ENCODE measurements around the gene B3GALT6.
"Not testable (repeated sequence)": the region's sequence is repeated elsewhere in the genome, so short reads cannot be mapped to it uniquely, and the experiment has no call there.

Gene B3GALT6

DNA sequence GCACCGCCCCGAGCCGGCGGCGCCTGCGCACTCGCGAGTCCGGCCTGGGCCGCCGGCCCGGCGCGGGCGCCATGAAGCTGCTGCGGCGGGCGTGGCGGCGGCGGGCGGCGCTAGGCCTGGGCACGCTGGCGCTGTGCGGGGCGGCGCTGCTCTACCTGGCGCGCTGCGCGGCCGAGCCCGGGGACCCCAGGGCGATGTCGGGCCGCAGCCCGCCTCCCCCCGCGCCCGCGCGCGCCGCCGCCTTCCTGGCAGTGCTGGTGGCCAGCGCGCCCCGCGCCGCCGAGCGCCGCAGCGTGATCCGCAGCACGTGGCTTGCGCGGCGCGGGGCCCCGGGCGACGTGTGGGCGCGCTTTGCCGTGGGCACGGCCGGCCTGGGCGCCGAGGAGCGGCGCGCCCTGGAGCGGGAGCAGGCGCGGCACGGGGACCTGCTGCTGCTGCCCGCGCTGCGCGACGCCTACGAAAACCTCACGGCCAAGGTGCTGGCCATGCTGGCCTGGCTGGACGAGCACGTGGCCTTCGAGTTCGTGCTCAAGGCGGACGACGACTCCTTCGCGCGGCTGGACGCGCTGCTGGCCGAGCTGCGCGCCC is at the start of gene B3GALT6:
Gene B3GALT6 (plus strand): TSS at position 30 of the 588 bp plus-strand sequence. CDS start 42 bp downstream, at position 72.
- no peak for DNase-seq

DNA sequence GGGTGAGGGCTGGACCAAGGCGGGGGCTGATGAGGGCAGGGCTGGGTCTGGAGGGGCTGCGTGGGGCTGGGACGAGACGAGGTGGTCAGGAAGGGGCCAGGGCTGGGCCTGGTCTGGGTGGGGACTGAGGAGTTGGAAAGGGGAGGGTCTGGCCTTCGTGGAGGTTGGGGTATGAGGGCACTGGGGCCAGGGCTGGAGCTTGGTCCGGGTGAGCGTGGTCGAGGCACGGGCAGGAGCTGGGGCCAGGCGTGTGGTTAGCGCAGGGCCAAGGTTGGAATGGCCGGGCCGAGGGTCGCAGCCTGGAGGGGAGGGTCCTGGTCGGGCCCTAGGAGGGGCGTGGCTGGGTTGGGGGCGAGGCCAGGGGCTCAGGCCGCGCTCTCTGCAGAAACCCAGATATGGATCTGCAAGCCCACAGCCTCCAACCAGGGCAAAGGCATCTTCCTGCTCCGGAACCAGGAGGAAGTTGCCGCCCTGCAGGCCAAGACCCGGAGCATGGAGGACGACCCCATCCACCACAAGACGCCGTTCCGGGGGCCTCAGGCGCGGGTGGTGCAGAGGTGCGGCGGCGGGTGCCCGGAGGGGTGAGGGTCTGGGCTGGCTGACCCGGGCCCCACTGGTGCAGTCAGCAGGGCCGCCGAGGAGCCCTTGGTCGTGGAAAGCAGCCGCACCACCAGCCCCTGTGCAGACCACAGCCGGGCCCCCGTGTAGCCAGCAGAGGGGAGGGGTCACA is 49.4 kb upstream of the B3GALT6 start:
- no peak for DNase-seq

DNA sequence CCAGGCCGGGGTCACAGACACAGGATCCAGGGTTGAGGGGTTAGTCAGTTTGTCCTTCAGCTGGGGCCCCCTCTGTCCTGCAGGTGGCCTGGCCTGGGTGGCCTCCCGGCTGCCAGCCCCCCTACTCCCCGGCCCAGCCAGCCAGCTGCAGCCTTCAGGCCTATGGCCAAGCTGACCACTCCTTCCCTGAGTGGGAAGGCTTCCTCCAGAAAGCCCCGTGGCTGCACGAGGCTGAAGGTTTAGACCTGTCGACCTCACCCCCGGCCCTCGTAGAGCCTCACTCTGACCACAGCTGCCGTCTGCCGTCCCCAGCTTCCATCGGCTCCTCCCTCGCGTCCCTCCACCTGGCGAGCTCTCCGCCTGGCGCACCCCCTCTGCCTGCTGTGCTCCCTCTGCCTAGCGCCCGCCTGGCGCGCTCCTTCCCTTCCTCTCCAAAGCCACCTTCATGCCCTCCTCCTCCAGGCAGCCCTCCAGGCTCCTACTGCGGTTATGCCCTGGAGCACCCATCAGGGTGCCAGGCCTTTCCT is 48.8 kb upstream of the B3GALT6 start:
- no peak for DNase-seq

DNA sequence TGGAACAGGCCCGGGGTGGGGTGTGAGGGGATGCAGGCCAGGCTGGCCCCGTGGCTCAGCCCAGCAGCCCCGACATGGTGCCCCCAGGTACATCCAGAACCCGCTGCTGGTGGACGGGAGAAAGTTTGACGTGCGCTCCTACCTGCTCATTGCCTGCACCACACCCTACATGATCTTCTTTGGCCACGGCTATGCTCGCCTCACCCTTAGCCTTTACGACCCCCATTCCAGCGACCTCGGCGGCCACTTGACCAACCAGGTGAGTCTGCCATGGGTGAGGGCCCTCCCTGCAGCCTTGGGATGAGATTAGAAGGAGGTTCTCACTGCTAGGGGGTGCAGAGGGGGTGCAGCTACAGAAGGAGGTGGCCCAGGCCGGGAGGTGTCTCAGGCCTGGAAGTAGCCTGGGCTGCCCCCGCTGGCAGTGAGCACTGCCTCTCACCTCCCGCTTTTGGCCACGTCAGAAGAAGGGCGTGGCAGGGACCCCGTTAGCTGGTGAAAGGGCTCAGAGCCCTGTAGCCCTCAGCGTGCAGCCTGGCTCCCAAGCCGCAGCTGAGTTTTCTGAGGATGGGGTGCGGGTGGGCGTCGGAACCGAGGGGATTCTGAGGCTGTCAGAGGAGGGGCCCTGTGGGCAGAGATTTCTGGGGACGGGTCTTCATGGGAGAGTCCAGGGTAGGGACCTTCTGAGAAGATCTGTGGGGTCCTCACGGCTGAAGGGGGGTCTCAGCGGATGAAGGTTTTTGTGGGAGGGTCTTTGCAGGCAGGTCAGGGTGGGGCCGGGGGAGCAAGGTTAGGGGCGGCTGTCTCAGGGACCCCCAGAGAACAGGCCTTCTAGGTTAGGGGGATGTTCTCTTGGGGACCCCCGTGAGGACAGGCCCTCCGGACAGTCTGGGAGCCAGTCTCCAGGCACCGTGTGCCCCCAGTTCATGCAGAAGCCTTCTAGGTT is 47.9 kb upstream of the B3GALT6 start:
- DNase-seq: no peak

DNA sequence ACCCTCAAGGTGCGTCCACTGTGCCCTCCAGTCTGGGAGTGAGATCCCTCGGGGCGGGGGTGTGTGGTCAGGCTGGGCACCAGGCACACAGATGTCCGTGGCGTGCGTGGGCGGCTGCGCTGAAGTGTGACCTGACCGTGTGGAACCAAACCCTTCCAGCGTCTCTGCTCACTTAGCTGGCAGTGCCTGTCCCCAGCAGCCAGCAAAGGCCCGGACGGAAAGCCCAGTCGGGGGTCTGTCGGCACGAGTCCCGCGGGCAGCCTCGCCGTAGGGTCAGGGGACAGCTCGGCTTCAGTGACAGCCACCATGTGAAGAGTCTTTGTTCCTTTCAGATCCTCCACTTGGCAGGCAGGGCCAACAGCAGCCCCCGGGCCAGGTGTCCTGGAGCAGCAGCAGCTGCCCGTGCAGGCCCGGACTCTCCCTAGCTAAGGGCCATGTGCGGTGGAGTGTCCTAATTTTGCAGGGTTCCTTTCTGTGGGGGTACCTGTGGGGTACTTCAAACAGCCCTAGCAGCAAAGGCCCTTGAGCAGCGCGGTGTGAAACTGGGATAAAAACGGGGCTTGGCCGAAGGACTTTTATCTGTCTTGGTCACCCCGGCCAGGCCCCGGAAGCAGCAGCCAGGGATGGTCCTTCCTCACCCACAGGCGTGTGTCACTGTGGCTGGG is 46.8 kb upstream of the B3GALT6 start:
- no peak for DNase-seq

DNA sequence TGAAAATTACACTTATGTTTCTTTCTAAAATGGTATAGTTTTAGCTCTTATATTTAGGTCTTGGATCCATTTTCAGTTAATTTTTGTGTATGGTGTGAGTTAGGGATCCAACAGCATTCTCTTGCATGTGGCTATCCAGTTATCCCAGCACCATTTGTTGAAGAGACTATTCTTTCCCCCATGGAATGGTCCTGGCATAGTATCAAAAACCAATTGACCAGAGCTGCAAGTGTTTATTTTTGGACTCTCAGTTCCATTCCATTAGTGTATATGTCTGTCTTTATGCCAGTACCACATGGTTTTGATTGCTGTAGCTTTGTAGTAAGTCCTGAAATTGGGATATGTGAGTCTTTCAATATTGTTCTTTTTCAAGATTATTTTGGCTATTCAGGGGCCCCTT is 44.1 kb upstream of the B3GALT6 start:
- DNase-seq: no peak

DNA sequence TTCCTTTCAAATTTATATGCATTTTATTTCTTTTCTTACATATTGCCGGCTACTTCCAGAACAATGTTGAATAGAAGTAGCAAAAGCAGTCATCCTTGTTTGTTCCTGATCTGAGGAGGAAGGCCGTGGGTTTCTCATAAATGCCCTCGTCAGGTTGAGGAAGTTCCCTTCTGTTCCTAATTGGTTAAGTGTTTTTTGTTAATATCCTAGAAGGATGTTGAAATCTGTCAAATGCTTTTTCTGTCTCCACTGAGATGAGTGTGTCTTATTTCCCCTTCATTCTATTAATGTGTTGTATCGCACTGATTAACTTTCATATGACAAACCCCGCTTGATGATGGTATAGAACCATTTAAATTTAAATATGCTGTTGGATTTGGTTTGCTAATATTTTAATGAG is 42.9 kb upstream of the B3GALT6 start:
- DNase-seq: no peak

DNA sequence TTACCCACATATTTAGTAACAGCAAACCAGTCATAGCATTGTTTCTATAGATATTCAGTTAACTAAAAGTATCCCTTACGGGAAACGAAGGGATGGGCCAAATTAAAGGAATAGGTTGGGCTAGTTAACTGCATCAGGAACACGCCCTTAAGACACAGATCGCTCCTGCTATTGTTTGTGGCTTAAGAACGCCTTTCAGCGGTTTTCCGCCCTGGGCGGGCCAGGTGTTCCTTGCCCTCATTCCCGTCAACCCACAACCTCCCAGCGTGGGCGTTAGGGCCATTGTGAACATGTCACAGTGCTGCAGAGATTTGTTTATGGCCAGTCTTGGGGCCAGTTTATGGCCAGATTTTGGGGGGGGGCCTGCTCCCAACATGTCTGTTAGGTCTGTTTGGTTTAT is 40.3 kb upstream of the B3GALT6 start:
- DNase-seq: no peak

DNA sequence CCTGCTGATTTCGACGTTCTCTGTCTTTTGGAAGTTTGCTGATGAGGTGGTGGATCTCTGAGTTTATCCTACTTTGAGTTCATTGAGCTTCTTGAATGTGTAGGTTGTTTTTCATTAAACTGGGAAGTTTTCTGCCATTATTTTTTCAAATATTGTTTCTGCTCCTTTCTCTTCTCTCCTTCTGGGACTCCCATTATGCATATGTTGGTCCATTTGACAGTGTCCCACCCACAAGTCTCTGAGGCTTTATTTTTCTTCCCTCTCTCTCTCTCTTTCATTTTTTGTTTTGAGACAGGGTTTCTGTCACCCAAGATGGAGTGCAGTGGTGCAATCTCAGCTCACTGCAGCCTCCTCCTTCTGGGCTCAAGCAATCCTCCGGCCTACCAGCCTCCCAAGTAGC is 37.3 kb upstream of the B3GALT6 start:
- DNase-seq: no peak

DNA sequence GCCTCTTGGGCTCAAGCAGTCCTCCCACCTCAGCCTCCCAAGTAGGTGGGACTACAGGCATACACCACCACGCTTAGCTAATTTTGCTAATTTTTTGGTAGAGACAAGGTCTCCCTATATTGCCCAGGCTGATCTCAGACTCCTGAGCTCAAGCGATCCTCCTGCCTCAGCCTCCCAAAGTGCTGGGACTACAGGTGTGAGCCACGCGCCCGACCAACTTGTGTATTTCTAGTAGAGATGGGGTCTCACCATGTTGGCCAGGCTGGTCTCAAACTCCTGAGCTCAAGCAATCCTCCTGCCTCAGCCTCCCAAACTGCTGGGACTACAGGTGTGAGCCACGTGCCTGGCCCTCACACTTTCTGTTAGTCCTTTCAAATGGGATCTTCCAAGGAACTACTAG is 36.3 kb upstream of the B3GALT6 start:
- not testable (repeated sequence) for DNase-seq

DNA sequence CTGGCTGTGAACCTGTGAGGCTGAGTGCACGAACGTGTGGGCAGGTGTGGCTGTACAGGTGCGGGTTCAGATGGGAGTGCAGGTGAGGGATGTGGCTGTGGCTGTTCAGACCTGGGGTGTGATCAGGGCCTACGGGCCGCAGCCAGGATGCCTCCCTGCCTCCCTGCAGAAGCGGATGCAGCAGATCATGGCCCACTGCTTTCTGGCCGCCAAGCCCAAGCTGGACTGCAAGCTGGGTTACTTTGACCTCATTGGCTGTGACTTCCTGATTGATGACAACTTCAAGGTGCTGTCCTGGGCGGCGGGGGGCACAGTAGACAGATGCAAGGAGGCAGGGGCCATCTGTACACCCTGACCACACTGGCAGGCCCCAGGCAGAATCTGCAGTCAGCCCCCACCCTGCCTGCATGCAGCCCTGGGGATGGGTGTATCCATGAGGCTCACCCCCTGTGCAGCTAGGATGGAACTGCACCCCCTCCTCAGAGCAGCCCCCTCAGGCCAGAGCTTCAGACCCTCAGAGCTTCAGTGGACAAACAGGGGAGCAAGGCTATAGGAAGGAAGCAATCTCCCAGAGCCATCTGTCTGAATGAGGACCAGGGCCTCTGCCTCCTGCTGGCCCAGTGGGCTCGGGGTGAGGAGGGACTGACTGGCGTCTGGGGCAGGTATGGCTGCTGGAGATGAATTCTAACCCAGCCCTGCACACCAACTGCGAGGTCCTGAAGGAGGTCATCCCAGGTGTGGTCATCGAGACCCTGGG is 35.4 kb upstream of the B3GALT6 start:
- DNase-seq: no peak

DNA sequence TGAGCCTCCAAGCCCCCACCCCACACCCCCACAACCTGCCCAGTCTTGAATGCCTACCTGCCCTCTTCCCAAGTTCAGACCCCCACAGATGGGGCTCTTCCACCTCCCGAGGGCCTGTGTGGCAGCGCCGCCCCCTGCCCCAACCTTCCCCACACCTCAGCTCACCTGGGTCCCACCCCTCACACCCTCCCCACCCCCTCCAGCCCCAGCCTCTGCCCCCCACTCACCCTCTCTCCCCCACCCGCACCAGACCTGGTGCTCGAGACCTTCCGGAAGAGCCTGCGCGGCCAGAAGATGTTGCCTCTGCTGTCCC is 34.9 kb upstream of the B3GALT6 start:
- no peak for DNase-seq

DNA sequence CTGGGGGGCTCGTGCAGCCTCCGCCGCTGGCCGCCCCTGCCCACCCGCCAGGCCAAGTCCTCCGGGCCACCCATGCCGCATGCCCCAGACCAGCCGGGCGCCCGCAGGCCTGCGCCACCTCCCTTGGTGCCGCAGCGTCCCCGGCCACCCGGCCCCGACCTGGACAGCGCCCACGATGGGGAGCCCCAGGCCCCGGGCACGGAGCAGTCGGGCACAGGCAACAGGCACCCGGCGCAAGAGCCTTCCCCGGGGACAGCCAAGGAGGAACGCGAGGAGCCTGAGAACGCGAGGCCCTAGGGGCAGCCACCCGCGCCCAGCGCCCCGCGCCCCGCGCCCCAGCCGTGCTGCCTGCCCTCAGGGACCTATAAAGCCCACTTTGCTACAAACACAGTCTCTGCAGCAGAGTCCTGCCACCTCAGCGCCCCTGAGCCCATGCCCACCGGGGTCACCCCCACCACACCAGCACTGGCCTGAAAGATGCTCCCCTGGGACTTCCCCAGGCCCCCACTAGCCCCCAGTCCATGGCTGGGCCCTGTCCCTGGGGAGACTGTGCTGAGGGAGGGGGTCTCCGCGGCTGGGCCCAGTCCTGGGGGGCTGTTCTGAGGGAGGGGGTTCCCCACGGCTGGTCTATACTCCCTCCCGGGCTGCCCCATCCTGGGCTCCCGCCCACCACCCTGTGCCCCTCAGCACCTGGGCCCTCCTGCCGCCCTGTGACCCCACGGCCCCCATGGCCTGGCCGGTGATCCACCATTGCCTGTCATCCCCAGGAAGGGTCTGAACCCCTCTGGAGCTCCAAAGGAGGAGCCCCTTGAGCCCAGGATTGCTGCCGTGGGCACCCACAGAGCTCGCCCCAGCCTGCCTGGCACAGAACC is 34.2 kb upstream of the B3GALT6 start:
- no peak for DNase-seq

DNA sequence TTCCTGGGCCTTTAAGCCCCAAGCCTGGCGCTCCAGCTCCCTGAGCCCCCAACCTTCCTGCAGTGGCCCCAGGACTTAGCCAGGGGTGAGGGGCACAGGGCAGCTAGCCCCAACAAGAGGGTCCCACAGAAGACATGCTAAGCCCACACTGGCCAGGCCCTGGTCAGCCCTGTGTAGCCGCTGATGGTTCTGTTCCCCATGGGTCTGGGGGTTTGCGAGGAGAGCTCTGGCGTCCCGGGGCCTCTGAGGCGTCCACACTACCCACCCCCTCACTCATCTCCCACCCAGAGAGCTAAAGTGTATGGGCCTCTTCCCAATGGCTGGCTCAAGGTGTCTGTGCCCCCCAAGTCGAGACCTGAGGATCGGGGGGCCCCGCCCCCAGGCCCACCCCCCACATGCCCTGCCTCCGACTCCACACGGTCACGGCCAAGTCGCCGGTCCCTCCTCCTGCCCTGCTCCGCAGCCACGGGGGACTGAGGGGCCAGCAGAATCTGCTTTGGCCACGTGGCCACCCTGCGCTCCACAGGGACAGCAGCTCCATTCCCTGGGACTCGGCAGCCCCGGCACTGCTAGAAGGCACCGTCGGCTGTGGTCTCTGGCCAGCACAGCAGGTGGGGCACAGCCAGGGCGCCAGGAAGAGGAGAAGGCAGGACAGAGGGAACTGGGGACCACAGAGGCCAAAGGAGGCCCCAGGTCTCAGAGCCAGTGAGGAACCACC is 33.5 kb upstream of the B3GALT6 start:
- no peak for DNase-seq

DNA sequence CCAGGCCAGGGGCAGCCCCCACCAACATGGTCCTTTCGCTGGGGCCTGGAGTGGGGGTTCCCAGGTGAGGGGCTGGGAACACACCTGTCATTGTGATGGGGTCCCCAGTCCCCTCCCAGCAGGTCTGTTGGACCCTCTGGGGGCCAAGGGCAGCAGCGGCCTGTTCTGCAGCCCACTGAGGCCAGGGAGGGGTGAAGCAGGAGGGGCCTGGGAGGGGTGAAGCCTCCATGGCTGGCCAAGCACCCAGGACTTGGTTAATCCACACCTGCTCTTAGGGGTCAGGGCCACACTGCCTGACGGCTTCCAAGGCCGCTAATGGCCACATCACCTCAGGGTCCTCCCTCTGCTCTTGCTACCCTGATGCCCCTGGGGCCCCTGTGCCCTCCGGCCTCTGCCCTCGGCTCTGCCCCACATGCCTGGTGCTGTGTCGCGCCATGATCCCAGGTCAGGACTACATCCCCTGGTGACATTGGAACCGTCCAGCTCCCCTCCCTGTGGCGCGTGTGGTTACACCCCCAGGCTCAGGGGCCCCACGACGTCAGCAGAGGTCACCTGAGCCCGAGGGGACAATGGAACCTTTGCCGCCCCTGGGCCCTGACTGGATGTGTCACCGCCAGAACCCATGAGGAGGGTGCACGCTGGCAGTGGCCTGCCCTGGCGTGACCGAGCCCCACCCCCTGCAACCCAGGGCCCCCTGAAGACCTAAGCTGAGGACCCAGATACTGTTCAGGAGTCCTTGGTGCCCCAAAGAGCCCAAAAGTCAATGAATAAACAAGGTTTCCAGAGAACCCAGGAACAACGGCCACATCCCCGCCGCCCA is 32.7 kb upstream of the B3GALT6 start:
- DNase-seq: no peak

DNA sequence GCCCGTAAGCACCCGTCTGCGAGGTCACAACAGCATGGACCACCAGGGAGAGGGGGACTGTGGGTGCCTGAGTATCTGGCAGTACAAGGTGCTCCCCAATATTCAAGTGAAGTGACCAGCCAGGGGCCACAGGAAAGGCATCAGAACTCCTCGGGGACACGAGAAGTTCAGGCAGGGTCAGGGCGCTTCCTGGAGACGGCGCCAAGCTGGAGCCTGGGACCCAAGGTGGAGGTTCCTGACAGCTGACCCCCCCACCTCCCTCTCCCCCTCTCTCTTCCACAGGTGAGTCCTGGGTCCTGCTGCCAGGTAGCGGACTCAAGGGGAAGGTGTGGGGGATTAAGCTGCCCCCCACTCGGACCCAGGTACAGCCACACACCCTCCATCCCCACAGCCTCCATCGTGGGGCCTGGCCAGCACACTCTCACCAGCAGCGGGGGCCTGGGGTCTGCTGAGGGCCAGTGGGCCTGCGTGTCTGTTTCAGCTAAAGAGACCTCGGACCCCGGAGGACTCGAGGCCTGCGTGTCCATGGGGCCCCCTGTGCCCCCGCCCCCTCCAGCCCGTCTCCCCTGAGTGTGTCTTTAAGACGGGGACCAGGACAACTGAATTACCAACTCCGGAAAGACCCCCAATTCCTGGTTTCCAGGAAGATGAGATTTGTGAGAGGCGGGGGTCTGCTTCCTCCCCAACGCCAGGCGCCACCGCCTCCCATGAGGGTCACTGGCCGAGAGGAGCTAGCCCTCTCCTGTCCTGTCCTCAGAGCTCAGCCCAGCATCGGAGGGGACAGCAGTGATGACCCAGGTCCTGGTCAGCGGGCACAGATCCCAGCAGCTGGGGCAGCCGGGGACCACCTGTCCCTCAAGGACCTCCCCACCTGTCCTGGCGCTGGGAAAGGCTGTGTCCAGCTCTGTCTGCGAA is 31.8 kb upstream of the B3GALT6 start:
- no peak for DNase-seq

DNA sequence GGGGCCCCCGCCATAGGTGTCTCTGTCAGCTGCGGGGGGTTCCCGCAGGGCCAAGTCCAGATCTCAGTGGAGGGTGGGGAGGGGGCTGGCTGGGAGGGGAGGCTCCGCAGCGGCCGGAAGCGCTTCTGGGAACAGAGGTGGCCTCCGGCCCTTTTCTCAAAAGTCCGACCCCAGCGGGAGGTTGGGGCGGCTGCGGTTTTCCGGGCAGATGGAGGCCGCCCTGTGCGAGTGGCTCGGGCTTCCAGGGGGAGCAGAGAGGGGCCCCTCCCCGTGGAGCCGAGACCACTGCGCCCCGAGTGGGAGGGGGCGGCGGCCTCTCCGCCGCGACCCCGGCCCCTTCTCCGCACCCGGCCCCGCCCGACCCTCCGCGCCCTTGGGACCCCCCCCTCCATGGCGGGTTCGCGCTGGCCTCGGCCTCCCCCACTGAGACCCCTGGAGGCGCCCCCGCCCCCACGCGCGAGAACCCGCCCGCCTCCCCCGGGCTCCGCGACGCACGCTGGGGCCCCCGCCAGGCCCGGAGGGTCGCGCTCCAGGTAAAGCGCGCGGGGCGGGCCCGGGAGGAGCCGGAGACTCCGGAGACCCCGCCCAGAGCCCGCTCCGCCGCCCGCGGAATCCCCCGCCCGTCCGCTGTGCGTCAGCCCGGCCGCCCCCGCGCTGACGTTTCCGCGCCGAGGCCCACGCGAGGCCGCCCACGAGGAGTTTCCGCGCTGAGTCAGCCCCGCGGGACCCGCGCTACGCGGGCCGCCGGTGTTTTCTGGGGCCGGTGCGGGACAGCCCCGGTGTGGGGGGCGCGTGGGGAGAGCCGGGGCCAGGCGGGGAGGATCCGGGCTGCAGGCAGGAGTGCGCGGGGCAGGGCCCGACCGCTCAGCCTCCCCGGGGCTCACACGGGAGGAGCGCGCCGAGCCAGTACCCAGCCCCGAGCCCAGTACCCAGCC is 30.9 kb upstream of the B3GALT6 start:
- peak; percentile 90 for DNase-seq
